NOMO-1 (cell line): ENCODE measurements around the gene CAPN10.
A peak's percentile ranks its signal among the peaks of the same experiment; 100 is the strongest.

ENCODE experiments used
- DNase-seq, 2 experiments: peaks; one replicate each; lab custom pipeline; 2025; ENCODE audit not compliant: unreplicated experiment in 2 of 2; lab: John Stamatoyannopoulos, UW

CAPN10 gene

DNA sequence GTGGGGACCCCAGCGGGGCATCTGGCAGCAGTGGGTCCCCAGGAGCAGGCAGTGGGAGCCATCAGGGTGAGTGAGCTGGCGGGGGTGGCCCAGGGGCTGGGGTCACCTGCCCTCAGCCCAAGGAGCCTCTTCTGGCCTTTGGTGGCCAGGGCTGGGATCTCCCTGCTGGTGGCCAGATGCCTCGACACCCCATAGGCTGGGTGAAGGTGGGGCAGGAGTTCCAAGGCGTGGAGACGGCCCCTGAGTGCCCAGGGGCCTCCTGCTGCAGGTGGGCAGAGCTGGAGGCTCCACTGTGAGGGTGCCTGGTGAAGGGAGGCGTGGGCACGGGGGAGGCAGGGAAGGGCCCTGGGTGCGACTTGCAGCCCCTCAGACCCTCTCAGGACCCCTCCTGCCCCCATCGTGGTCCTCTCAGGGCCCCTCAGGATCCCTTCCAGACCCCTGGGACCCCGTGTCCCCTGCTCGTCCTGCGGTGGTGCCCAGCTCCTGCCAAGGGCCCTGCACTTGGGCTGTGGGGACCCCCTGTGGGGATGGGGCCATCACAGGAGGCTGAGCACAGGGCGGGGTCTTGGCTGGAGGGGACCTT, 33.7 kb downstream of the CAPN10 start:
- DNase-seq = no peak

GRCh38 chr2:240620859-240621258, 34.3 kb downstream of the CAPN10 start:
- DNase-seq = no peak

DNA sequence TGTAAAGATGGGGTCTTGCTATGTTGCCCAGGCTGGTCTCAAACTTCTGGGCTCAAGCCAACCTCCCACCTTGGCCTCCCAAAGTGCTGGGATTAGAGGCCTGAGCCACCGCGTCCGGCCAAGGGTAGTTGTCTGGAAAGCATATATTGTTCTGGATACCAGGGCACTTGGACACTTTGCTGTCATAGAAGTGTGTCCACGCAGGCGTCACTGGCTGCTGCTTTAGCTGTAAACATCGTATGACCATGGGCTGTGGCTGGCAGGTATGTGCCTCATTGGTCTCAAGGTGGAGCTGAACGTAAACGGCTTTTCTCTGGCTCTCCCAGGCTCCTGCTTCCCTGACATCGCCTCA, 35.5 kb downstream of the CAPN10 start:
- DNase-seq = no peak

GRCh38 chr2:240622531-240623235, 36.1 kb downstream of the CAPN10 start:
- DNase-seq = no peak

DNA sequence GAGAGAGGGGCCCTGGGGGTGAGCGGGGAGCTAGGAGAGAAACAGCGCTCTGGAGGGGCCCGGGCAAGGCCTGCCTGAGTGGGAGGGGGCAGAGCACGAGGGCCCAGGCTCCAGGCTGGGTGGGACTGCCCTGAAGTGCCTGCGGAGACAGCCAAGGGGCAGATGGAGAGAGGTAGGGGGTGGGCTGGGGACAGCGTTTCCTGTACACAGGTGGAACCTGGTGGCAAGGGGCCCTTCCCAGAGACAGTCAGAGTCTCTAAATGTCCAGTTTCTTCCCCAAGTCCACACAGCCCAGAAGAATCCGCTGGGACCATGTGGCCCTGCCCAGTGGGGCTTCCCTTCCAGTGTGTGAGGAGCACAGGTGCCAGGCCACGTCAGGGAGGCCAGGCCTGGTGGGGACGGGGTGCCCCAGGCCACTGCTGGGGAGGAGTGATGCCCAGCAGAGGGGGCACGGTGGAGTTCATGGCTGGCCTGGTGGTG, 37.0 kb downstream of the CAPN10 start:
- no peak for DNase-seq

GRCh38 chr2:240624011-240624949, 37.7 kb downstream of the CAPN10 start:
- DNase-seq = peak in 1 of 2 experiments; percentile 63

- DNase-seq = peak; percentile 87 to 89
These were observed 38.6 kb downstream of the CAPN10 start, which contains the start of gene GPR35 for GRCh38 chr2:240624950-240625621. TSS of gene GPR35 (plus strand) at chr2:240625480. CDS start at chr2:240629953, 4,473 bp downstream.

DNA sequence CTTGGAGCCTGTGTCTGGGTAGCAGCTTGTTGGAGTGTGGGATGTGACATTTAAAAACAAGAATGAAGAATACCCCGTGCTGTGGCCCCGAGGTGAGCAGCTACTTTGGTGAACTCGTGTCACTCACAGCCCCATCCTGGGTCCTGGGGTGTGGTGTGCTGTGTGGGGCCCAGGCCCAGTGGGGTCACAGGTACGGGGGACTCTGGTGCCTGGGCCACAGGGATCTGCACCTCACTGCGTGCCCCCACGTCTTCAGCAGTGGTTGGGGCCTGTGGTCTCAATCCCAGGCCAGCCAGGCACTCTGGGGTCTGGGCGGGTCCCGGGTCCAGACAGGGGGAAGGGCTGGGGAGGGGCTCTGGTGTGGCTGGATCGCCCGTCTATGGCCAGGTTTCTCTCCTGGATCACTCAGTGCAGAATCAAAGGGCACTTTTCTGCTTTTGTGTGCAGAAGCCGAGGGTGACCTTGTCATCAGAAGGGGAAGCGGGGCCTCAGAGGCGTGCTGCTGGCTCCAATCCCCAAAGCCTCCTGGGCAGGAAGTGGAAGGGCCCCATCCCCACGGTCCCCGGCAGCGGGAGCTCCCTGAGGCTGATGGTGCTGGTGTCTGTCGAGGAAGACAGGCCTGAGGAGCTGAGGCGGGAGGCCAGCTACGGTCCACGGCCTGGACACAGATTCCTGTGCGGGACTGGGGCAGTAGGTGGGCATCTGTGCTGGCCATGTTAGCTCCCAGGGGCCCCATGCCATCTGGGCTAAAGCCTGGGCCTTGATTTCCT, 40.2 kb downstream of the CAPN10 start:
- peak; percentile 86 to 90 for DNase-seq

DNA sequence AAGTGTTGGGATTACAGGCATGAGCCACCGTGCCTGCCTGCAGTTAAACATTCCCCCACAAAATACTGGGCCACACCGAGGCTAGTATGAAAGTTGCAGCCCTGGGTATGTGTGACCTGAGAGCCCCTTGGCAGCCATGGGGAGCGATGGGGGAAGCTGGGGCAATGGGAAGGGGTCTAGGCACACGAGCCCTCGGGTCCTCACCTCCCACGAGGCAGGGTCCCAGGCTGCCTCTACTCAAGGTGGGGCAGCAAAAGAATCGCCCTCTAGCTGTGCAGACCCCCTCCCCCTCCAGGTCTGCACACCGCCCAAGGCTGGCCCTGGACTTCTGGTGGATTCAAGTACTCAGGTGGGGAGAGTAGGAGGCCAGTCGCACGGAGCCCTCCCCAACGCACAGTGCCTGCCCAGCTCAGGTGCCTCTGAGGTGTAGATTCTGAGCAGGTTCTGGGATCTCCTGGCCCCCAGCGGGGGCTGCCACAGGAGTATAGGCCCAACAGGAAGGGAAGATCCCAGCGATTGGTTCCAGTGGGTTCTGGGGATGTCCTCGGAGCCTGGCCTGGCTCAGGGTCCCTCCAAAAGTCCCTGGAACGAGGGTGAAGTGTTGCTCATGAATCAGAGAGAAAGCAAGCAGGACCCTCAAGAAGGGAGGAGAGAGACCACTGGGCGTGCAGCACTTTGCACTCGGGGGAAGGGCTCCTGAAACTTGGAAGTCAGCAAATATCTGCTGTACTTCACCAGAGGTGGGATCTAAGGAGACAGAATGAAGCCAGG, 41.4 kb downstream of the CAPN10 start:
- DNase-seq = no peak

GRCh38 chr2:240628507-240628807, 41.9 kb downstream of the CAPN10 start:
- DNase-seq = no peak

GRCh38 chr2:240628808-240629618, 42.5 kb downstream of the CAPN10 start:
- DNase-seq = no peak

GRCh38 chr2:240629619-240629967, 43.1 kb downstream of the CAPN10 start:
- no peak for DNase-seq

GRCh38 chr2:240629968-240630770, 43.6 kb downstream of the CAPN10 start:
- no peak for DNase-seq

DNA sequence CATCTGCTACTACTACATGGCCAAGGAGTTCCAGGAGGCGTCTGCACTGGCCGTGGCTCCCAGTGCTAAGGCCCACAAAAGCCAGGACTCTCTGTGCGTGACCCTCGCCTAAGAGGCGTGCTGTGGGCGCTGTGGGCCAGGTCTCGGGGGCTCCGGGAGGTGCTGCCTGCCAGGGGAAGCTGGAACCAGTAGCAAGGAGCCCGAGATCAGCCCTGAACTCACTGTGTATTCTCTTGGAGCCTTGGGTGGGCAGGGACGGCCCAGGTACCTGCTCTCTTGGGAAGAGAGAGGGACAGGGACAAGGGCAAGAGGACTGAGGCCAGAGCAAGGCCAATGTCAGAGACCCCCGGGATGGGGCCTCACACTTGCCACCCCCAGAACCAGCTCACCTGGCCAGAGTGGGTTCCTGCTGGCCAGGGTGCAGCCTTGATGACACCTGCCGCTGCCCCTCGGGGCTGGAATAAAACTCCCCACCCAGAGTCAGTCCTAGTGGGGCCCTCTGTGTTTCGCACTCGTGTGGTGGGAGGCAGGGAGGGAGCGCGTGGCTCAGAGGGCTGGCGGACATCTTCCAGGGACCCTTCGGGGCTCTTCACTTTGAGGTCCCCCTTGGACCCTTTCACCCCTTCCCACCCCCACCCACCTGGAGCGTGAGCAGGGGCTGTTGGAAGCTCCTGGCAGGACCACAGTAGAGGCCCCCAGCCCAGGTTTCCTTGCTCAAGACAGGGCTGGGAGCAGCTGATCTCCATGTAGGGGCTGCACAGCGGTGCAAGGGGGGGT, 44.4 kb downstream of the CAPN10 start:
- DNase-seq = no peak

GRCh38 chr2:240631548-240632305, 45.2 kb downstream of the CAPN10 start:
- no peak for DNase-seq

DNA sequence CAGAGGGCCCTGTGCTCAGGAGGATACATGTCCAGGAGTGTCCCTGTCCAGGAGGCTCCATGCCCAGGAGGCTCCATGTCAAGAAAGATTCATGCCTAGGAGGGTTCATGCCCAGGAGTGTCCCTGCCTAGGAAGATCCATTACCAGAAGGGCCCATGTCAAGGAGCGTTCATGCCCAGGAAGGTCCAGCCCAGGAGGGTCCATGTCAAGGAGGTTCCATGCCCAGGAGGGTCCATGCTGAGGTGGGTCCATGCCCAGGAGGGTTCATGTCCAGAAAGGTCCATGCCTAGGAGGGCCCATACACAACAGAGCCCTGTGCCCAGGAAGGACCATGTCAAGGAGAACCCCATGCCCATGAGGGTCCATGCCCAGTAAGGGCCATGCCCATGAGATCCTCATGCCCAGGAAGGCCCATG, 45.8 kb downstream of the CAPN10 start:
- DNase-seq = no peak
